Measurements from ENCODE around the gene PBX3. TPM values are rescaled to one million over a fixed set of nuclear protein-coding genes. Genes with fewer than 3 reads are reported as not detected.

PBX3 gene
- total and polyA plus RNA-seq, 9 of the 15 experiments (the other 6 are each of a cell fraction or from before 2014, with no cell fraction given) = 0.14 to 5.8 (median 0.92) TPM

DNA sequence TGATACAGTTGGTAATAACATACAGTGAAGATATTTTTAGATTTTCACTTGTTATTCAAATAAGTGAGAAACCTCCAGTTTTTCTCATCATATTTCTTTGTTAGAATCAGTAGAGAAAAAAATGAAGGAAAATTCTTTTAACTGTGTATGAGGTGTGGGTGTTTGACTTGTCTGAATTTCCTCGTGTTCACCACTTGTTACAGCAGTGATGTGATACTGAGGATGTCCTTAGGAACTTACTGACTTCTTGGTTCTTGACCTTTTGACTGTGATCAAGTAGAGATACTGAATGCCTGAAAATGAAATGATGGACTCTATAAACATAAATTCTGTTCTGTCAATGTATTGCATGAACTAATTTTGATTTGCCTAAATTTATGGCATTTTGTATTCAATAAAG, 10.7 kb downstream of the PBX3 start:
- DNase-seq (ENCODE audit: extremely low read depth in 1 of 4, low spot score in 3 of 4) (no peak), FAIRE-seq (peak; percentile 35), ATAC-seq (no peak)
- 5% methylated on average over 1 of the region's 1 CpG for WGBS (ENCODE audit: insufficient coverage, low coverage, missing lambda C conversion rate)
- no TSS peak for BruUV-seq (replicated peaks)
- H3K4me1 ChIP-seq (replicated peaks in 1 of 2; ENCODE audit: control insufficient read depth in 2 of 2, insufficient read depth in 2 of 2, low read length in 2 of 2) = no peaks in the 10 kb centered on the region
- H3K9me3 ChIP-seq (replicated peaks; ENCODE audit: control insufficient read depth, insufficient read depth, low read depth, low read length) = no peaks in the 10 kb centered on the region
- no peaks in the 10 kb centered on the region for H3K79me2 ChIP-seq (ENCODE audit: control insufficient read depth, insufficient read depth, low read length)
- H3K4me3 ChIP-seq = no peak overlapping the region
- H3K27ac ChIP-seq (ENCODE audit: extremely low read depth, low read depth, low read length) = no peak overlapping the region
- peaks cover 4% of the 10 kb centered on the region; the same call in 1 of the 2 replicates for H4K20me1 ChIP-seq (replicated peaks; ENCODE audit: control insufficient read depth, insufficient read depth, low read length)
- H3K9me1 ChIP-seq (ENCODE audit: control insufficient read depth, insufficient read depth, low read length) = no peaks in the 10 kb centered on the region
- H3K9ac ChIP-seq (ENCODE audit: insufficient read depth in 1 of 2, low read depth in 2 of 2, low read length in 2 of 2) = no peak overlapping the region
- in situ Hi-C loops (cut with MboI) (no loop called here), intact Hi-C loops (cut with micrococcal nuclease) (loop anchor here (10.0 kb wide), 1 partner anchor 67 kb away; no protein-coding TSS in a partner anchor)
- POLR2A ChIA-PET = interaction anchor here (0.6 kb wide), 1 partner anchor 484 kb away, joined by 3 read pairs; no protein-coding TSS in a partner anchor
- no peak overlapping the region for H3K4me2 ChIP-seq (ENCODE audit: insufficient read depth, low read length)
- H3K27me3 ChIP-seq (ENCODE audit: control insufficient read depth in 2 of 2, insufficient read depth in 2 of 2, low read length in 2 of 2) = peaks cover 4 to 5% of the 10 kb centered on the region in 2 experiments; a peak in 3 of 5 replicates
- no peaks in the 10 kb centered on the region for H3K36me3 ChIP-seq (ENCODE audit: control insufficient read depth, insufficient read depth, low read length)
- no peak overlapping the region for H2AFZ ChIP-seq (ENCODE audit: low read depth, low read length)
- TF ChIP-seq ZNF347 (CRISPR knock-in tag; IDR thresholded peaks at IDR 0.05; ENCODE audit: low read depth) = no peak
- TF ChIP-seq ATF4 (CRISPR knock-in tag; IDR thresholded peaks at IDR 0.05) = no peak
- CTCF ChIA-PET (ENCODE audit: low intra/inter-chr PET ratio) = no interaction called here

DNA sequence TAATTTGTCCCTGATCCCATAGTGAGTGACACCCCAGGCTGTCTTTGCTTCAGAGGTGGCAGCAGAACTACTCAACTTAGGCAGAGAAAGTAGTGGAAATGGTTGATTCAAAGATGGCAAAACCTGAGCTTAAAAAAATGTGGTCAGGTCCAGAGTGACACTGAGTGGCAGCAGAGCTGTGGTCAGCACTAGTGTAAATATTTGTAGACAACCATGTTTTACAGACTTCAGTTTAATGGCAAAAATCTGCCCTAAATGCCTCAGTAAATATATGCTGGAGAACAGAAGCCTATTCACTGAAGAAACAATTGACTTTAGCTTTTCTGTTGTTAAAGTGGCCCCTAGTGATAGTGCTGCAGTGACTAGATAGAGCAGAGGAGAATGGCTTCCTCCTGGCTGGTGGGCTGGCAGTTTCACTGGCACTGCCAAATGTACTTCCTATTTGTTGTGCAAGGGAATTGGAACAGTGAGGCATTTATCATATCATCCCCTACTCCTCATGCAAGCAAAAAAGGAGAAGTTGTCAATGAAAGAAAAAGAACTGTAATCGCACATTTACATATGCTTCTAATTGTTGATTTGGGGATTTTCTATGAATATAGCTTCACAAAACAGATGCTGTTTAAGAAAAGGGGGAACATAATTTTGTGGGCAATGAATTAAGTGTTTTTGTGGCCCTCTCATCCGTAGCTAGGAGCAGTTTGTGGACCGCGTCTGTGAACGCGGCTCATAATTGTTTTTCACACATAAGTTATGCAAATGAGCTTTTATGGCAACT, 12.0 kb downstream of the PBX3 start:
- Histone ChIP-seq H3K9ac (ENCODE audit: insufficient read depth in 1 of 2, low read depth in 2 of 2, low read length in 2 of 2) (no peak overlapping the region), H3K4me1 (replicated peaks in 1 of 2; ENCODE audit: control insufficient read depth in 2 of 2, insufficient read depth in 2 of 2, low read length in 2 of 2) (no peaks in the 10 kb centered on the region), H3K79me2 (ENCODE audit: control insufficient read depth, insufficient read depth, low read length) (no peaks in the 10 kb centered on the region), H3K9me1 (ENCODE audit: control insufficient read depth, insufficient read depth, low read length) (no peaks in the 10 kb centered on the region), H3K36me3 (ENCODE audit: control insufficient read depth, insufficient read depth, low read length) (no peaks in the 10 kb centered on the region), H3K9me3 (replicated peaks; ENCODE audit: control insufficient read depth, insufficient read depth, low read depth, low read length) (no peaks in the 10 kb centered on the region), H3K27ac (ENCODE audit: extremely low read depth, low read depth, low read length) (no peak overlapping the region), H2AFZ (ENCODE audit: low read depth, low read length) (no peak overlapping the region), H4K20me1 (replicated peaks; ENCODE audit: control insufficient read depth, insufficient read depth, low read length) (peaks cover 4% of the 10 kb centered on the region; the same call in 1 of the 2 replicates), H3K4me3 (no peak overlapping the region), H3K27me3 (ENCODE audit: control insufficient read depth in 2 of 2, insufficient read depth in 2 of 2, low read length in 2 of 2) (peaks cover 4 to 5% of the 10 kb centered on the region in 2 experiments; a peak in 3 of 5 replicates), H3K4me2 (ENCODE audit: insufficient read depth, low read length) (no peak overlapping the region)
- TF ChIP-seq ZKSCAN3 (CRISPR knock-in tag; IDR thresholded peaks at IDR 0.05) = no peak
- TF ChIP-seq CBX2 (IDR thresholded peaks at IDR 0.05; ENCODE audit: insufficient read depth, low read length, poor library complexity, severe bottlenecking) = peak; percentile 72
- in situ Hi-C loops (cut with MboI) = no loop called here
- intact Hi-C loops (cut with micrococcal nuclease) = loop anchor here (10.0 kb wide), 1 partner anchor 66 kb away; no protein-coding TSS in a partner anchor
- no TSS peak for BruUV-seq (replicated peaks)
- POLR2A ChIA-PET = interaction anchor here (0.9 to 1.6 kb wide), 2 partner anchors 9 to 10 kb away, joined by 4 to 10 read pairs; no protein-coding TSS in a partner anchor
- 2% methylated on average over 6 of the region's 6 CpGs for WGBS (ENCODE audit: insufficient coverage, low coverage, missing lambda C conversion rate)
- CTCF ChIA-PET (ENCODE audit: low intra/inter-chr PET ratio) = no interaction called here
- ATAC-seq = no peak
- no peak for FAIRE-seq
- no peak for DNase-seq (ENCODE audit: extremely low read depth in 1 of 4, low spot score in 3 of 4)
